IMR-90 (cell line): ENCODE measurements around the gene OPN5. TPM values are rescaled to one million over a fixed set of nuclear protein-coding genes. Genes with fewer than 3 reads are reported as not detected.

ENCODE experiments used
- ATAC-seq: fragments of 200-7000 bp; cut with Tn5 transposase; 2 replicates; pipeline ENCODE4 v1.9.1; 2020; ENCODE audit warnings: low read depth, mild to moderate bottlenecking, moderate library complexity
- BruUV-seq: library from RNA; stranded (reverse); fragments of 400-500 nt; replicated peaks from 2 replicates; lab custom pipeline; 2021; lab: Mats Ljungman, UMichigan
- CTCF ChIA-PET: fragments of 300-600 bp; formaldehyde crosslinking; extraction: SDS; loops from one replicate; lab custom pipeline; 2021; ENCODE audit warnings: antibody characterized with exemption; lab: Yijun Ruan, JAX
- POLR2A ChIA-PET: fragments of 300-600 bp; sonication (Branson Sonifier 250); formaldehyde crosslinking; loops from one replicate; lab custom pipeline; 2022; ENCODE audit warnings: antibody characterized with exemption; ENCODE audit not compliant: unreplicated experiment; lab: Charles Lee
- DNase-seq: peaks from one replicate; pipeline ENCODE4 v3.0.0; 2013
- H2AFZ ChIP-seq: replicated peaks from 2 replicates; pipeline ENCODE3; 2013; ENCODE audit warnings: low read length, mild to moderate bottlenecking; ENCODE audit not compliant: poor library complexity
- H2AK5ac ChIP-seq: 2 replicates; pipeline ENCODE4 v1.6.1; 2013; ENCODE audit warnings: low read depth, low read length, inconsistent platforms
- H2AK9ac ChIP-seq: replicated peaks from 2 replicates; pipeline ENCODE3; 2013; ENCODE audit warnings: mild to moderate bottlenecking, low read depth, low read length, moderate library complexity; ENCODE audit not compliant: poor library complexity
- H2BK120ac ChIP-seq: 2 replicates; pipeline ENCODE4 v1.6.1; 2013; ENCODE audit warnings: low read depth, low read length, inconsistent platforms
- H2BK15ac ChIP-seq: 3 replicates; pipeline ENCODE4 v1.6.1; 2013; ENCODE audit warnings: low read depth, low read length, inconsistent platforms
- H2BK20ac ChIP-seq: 2 replicates; pipeline ENCODE4 v1.6.1; 2013; ENCODE audit warnings: low read depth, mild to moderate bottlenecking, inconsistent platforms, low read length, moderate library complexity
- H2BK5ac ChIP-seq: 2 replicates; pipeline ENCODE4 v1.6.1; 2013; ENCODE audit warnings: mild to moderate bottlenecking, low read depth, low read length, inconsistent platforms; ENCODE audit not compliant: poor library complexity, severe bottlenecking
- H3K14ac ChIP-seq: replicated peaks from 2 replicates; pipeline ENCODE4 v1.6.1; 2013; ENCODE audit warnings: low read depth, low read length, inconsistent platforms
- H3K18ac ChIP-seq: 2 replicates; pipeline ENCODE4 v1.6.1; 2013; ENCODE audit warnings: low read depth, low read length, control low read depth
- H3K23ac ChIP-seq: 2 replicates; pipeline ENCODE4 v1.6.1; 2013; ENCODE audit warnings: low read depth, low read length, inconsistent platforms
- H3K27ac ChIP-seq: 2 replicates; pipeline ENCODE4 v1.5.1; 2013; ENCODE audit warnings: mild to moderate bottlenecking, control low read depth, low read length; ENCODE audit not compliant: insufficient read depth
- H3K27me3 ChIP-seq: 2 replicates; pipeline ENCODE4 v1.6.1; 2013; ENCODE audit warnings: low read length; ENCODE audit not compliant: control insufficient read depth, insufficient read depth
- H3K36me3 ChIP-seq: 2 replicates; pipeline ENCODE4 v1.6.1; 2013; ENCODE audit warnings: low read length, mixed read lengths; ENCODE audit not compliant: control insufficient read depth, insufficient read depth
- H3K4ac ChIP-seq: 2 replicates; pipeline ENCODE4 v1.6.1; 2013; ENCODE audit warnings: low read depth, low read length, inconsistent platforms
- H3K4me1 ChIP-seq: 2 replicates; pipeline ENCODE4 v1.6.1; 2013; ENCODE audit warnings: low read length, mixed read lengths; ENCODE audit not compliant: control insufficient read depth, insufficient read depth
- H3K4me2 ChIP-seq: 2 replicates; pipeline ENCODE4 v1.6.1; 2013; ENCODE audit warnings: low read depth, mild to moderate bottlenecking, control low read depth, low read length, moderate library complexity
- H3K4me3 ChIP-seq: 2 replicates; pipeline ENCODE4 v1.5.1; 2013; ENCODE audit warnings: low read depth, mild to moderate bottlenecking, control low read depth, low read length, moderate library complexity; ENCODE audit not compliant: insufficient read depth
- H3K56ac ChIP-seq: 2 replicates; pipeline ENCODE4 v1.6.1; 2013; ENCODE audit warnings: low read length, inconsistent platforms; ENCODE audit not compliant: insufficient read depth; ENCODE audit errors: extremely low read depth
- H3K79me1 ChIP-seq, 2 experiments: 2 replicates each; pipeline ENCODE4 v1.6.1; 2013; ENCODE audit warnings: low read length in 2 of 2, inconsistent platforms in 1 of 2, low read depth in 1 of 2
- H3K9ac ChIP-seq: 2 replicates; pipeline ENCODE4 v1.6.1; 2013; ENCODE audit warnings: low read depth, low read length, control low read depth
- H3K9me1 ChIP-seq: 2 replicates; pipeline ENCODE4 v1.6.1; 2013; ENCODE audit warnings: low read length, inconsistent platforms; ENCODE audit not compliant: insufficient read depth
- H3K9me3 ChIP-seq: 2 replicates; pipeline ENCODE4 v1.6.1; 2013; ENCODE audit warnings: low read length; ENCODE audit not compliant: control insufficient read depth, insufficient read depth
- H4K20me1 ChIP-seq: 2 replicates; pipeline ENCODE4 v1.6.1; 2013; ENCODE audit warnings: low read length, inconsistent platforms; ENCODE audit not compliant: insufficient read depth
- H4K5ac ChIP-seq: 2 replicates; pipeline ENCODE4 v1.6.1; 2013; ENCODE audit warnings: mild to moderate bottlenecking, low read depth, low read length, control low read depth
- H4K8ac ChIP-seq, 2 experiments: 2 replicates each; pipeline ENCODE4 v1.6.1; 2013; ENCODE audit warnings: low read depth in 2 of 2, low read length in 2 of 2, control low read depth in 1 of 2, inconsistent platforms in 1 of 2
- H4K91ac ChIP-seq: 2 replicates; pipeline ENCODE4 v1.6.1; 2013; ENCODE audit warnings: low read depth, low read length, inconsistent platforms; ENCODE audit not compliant: insufficient read depth
- CHD1 ChIP-seq: IDR thresholded peaks from 2 replicates; pipeline ENCODE4 v1.6.1; 2012; ENCODE audit warnings: low read depth, low read length, improper control_type of control experiment
- FOS ChIP-seq: fragments of 150-350 bp; IDR thresholded peaks from 2 replicates; pipeline ENCODE4 v1.6.1; 2016; ENCODE audit warnings: low read depth, low read length
- MAFK ChIP-seq: IDR thresholded peaks from 2 replicates; pipeline ENCODE4 v1.6.1; 2012; ENCODE audit warnings: low read depth, low read length, improper control_type of control experiment
- POLR2A ChIP-seq: IDR thresholded peaks from 2 replicates; pipeline ENCODE4 v1.6.1; 2012; ENCODE audit warnings: mild to moderate bottlenecking, low read depth, low read length
- RAD21 ChIP-seq: IDR thresholded peaks from 2 replicates; pipeline ENCODE4 v1.6.1; 2012; ENCODE audit warnings: low read length, improper control_type of control experiment
- RCOR1 ChIP-seq: IDR thresholded peaks from 2 replicates; pipeline ENCODE4 v1.6.1; 2012; ENCODE audit warnings: mild to moderate bottlenecking, low read length, improper control_type of control experiment; ENCODE audit not compliant: insufficient replicate concordance
- RFX5 ChIP-seq: IDR thresholded peaks from 2 replicates; pipeline ENCODE4 v1.8.0; 2012; ENCODE audit warnings: low read depth, mild to moderate bottlenecking, low read length, moderate library complexity
- SMC3 ChIP-seq: fragments of 150-350 bp; IDR thresholded peaks from 2 replicates; pipeline ENCODE4 v1.6.1; 2016; ENCODE audit warnings: low read depth, mild to moderate bottlenecking, antibody characterized with exemption, low read length, moderate library complexity
- WGBS, 2 experiments: methylation state at CpG; one replicate each; pipeline versions ENCODE4 v1.1.5 to v1.1.7; 2013; ENCODE audit warnings: missing lambda C conversion rate in 2 of 2; ENCODE audit not compliant: insufficient read length in 1 of 2; ENCODE audit errors: extremely low coverage in 2 of 2; 5-methylcytosine and 5-hydroxymethylcytosine counted together
- dilution Hi-C: fragments of 300-500 bp; cut with HindIII; formaldehyde crosslinking; loops from one replicate; pipeline ENCODE4 v1.14.3; 2018; ENCODE audit warnings: low sequenced_read_pairs; ENCODE audit not compliant: unreplicated experiment
- in situ Hi-C: fragments of 300-500 bp; cut with MboI; formaldehyde crosslinking; loops from 3 replicates; pipeline ENCODE4 v1.14.3; 2019; ENCODE audit warnings: low sequenced_read_pairs, inconsistent platforms, mixed read lengths
- intact Hi-C: fragments of 100-400 bp; cut with micrococcal nuclease; formaldehyde crosslinking; loops from 2 replicates; pipeline ENCODE4 v1.10.0; 2022
- polyA plus RNA-seq, 3 experiments: library from polyadenylated mRNA; depleted of rRNA; stranded (reverse); fragments of >200 nt; gene quantifications; 2 replicates each; pipeline ENCODE4 v1.2.3, GENCODE V29; 2012; ENCODE audit warnings: low replicate concordance in 1 of 3
- total RNA-seq: library from RNA; depleted of rRNA; stranded (reverse); fragments of >200 nt; gene quantifications from 2 replicates; pipeline ENCODE4 v1.2.3, GENCODE V29; 2012
- TF ChIP-seq, protein P1 (sequence below): fragments of 150-350 bp; IDR thresholded peaks from 2 replicates; pipeline ENCODE4 v1.6.1; 2016; ENCODE audit warnings: low read depth, mild to moderate bottlenecking, low read length, moderate library complexity, borderline replicate concordance

The OPN5 gene
- total and polyA plus RNA-seq, 2 of the 4 experiments (the other 2 are of a cell fraction) = not detected

DNA sequence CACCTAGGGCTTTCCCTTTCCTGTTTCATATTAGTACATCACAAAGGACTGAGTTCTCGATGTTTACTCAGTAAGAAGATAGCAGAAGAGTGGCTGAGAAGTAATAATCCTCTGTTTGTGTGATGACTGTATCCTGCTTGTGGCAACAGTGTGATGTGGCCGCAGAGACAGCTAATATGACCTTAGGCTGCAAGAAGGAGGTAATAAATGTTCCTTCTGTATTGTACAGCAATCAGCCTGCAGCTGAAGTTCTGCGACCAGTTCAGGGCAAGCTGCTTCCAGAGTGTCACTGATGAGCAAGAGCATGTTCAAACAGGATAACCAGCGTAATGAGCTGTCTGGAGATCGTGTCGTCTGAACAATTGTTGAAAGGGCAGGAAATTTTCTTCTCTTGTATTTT, 70.9 kb downstream of the OPN5 start:
- Histone ChIP-seq H2BK120ac (no peak overlapping the region), H3K27ac (no peak overlapping the region), H3K14ac (no peak overlapping the region), H2AK9ac (no peak overlapping the region), H3K56ac (no peak overlapping the region), H3K4me1 (no peaks in the 10 kb centered on the region), H3K36me3 (no peaks in the 10 kb centered on the region), H3K23ac (no peak overlapping the region), H3K9me1 (no peaks in the 10 kb centered on the region), H4K8ac (no peak overlapping the region), H3K27me3 (no peaks in the 10 kb centered on the region), H3K18ac (no peak overlapping the region), H4K91ac (no peak overlapping the region), H3K4me2 (no peak overlapping the region), H3K9ac (no peak overlapping the region), H2BK5ac (no peak overlapping the region), H2AK5ac (no peak overlapping the region), H3K4me3 (no peak overlapping the region), H3K9me3 (no peaks in the 10 kb centered on the region), H4K20me1 (no peaks in the 10 kb centered on the region), H2BK15ac (no peak overlapping the region), H2AFZ (no peak overlapping the region), H3K79me1 (no peaks in the 10 kb centered on the region), H4K5ac (no peak overlapping the region), H2BK20ac (no peak overlapping the region), H3K4ac (no peak overlapping the region)
- WGBS, 2 experiments = 4% methylated on average over 4 of the region's 6 CpGs; no CpG with 5 or more reads in 1 of the 2 experiments
- POLR2A ChIA-PET = no interaction called here
- TF ChIP-seq CHD1 (no peak), MAFK (no peak), FOS (no peak), RFX5 (no peak), SMC3 (no peak), RCOR1 (no peak), POLR2A (no peak), RAD21 (no peak)
- TF ChIP-seq, protein P1, sequence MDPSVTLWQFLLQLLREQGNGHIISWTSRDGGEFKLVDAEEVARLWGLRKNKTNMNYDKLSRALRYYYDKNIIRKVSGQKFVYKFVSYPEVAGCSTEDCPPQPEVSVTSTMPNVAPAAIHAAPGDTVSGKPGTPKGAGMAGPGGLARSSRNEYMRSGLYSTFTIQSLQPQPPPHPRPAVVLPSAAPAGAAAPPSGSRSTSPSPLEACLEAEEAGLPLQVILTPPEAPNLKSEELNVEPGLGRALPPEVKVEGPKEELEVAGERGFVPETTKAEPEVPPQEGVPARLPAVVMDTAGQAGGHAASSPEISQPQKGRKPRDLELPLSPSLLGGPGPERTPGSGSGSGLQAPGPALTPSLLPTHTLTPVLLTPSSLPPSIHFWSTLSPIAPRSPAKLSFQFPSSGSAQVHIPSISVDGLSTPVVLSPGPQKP = no peak
- DNase-seq (no peak), ATAC-seq (no peak)
- CTCF ChIA-PET = no interaction called here
- dilution Hi-C loops = no loop called here
- intact Hi-C loops = no loop called here
- no TSS peak for BruUV-seq
- in situ Hi-C loops = no loop called here
